OCI-LY1 (cell line): ENCODE data around the gene COLEC12.

ENCODE experiments used
- CTCF ChIP-seq: fragments of 200-600 bp; sonication (generic), shearing (Covaris generic); IDR thresholded peaks from 2 replicates; pipeline ENCODE4 v1.5.1; 2017; ENCODE audit warnings: mild to moderate bottlenecking, antibody characterized with exemption, low read length, moderate library complexity, mixed read lengths
- EZH2 ChIP-seq: fragments of 200-600 bp; sonication (generic), shearing (Covaris generic); IDR thresholded peaks from 2 replicates; pipeline ENCODE4 v1.8.0; 2017; ENCODE audit warnings: borderline replicate concordance, mixed run types, mild to moderate bottlenecking, antibody characterized with exemption, low read length, moderate library complexity, mixed read lengths

DNA sequence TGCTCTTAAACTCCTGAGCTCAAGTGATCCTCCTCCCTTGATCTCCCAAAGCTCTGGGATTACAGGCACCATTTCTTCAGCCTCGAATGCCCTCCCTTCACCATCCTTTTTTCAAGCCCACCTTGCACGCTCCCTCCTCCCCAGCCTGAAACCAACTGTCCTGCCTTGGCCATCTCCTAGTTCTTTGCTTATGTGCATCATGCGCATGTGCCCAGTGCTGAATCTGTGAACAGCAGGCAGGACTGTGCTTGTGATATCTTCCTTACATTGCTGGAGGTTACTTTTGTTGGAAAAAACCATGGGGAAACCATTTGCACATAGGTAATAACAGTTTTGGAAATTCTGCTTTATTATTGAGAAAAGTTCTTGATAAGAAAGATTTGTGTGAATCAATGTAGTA is 49.5 kb upstream of the COLEC12 start:
- TF ChIP-seq EZH2 (no peak), CTCF (no peak)
